ENCODE data around the gene PCNX1. TPM values are rescaled to one million over a fixed set of nuclear protein-coding genes. Genes with fewer than 3 reads are reported as not detected.
"Not testable (repeated sequence)": the region's sequence is repeated elsewhere in the genome, so short reads cannot be mapped to it uniquely, and the experiment has no call there.

The PCNX1 gene
- total RNA-seq, 4 donors from 2014 or later = 9.1 to 41.8 (median 18.9) TPM

DNA sequence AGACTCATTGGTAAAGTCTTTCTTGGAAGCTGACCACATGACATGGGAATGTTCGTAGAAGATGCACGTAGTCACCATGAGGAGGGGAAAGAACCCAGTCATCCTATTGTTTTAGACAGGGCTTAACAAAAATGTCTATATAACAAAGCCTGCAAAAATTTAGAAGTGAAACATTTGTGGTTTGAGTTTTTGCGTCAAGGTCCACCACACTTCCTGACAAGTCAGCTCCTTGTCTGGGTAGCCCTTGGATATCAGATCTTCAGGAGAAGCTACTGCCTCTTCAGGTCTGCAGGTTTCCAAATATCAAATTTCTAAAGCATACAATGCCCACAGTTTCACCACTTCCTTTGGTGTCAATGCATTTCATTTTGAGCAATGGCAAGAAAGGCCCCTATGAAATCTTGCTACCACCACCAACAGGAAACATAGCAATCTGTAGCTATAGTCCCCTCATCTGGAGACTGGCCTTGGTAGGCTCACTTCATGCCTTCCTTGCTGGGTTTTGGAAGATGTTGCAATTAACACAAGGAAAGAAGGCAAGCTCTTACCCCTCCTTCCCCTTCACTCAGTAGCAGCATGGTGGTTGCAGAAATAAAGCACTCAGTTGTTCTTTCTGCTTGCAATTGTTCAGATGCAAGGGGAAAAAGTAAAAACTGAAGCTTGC lies 235.2 kb downstream of the PCNX1 start:
- Histone ChIP-seq H3K4me1 (peaks cover 0 to 16% (median 4%) of the 10 kb centered on the region in 3 donors), H3K9me3 (no peaks in the 10 kb centered on the region), H3K36me3 (no peaks in the 10 kb centered on the region), H3K4me3 (no peak overlapping the region), H3K27me3 (no peaks in the 10 kb centered on the region), H3K27ac (peak overlapping the region in 1 of 4 donors; percentile 52)
- 60 to 82% methylated on average over 2 to 3 of the region's 3 CpGs for WGBS, 2 donors
- TF ChIP-seq, protein P1, sequence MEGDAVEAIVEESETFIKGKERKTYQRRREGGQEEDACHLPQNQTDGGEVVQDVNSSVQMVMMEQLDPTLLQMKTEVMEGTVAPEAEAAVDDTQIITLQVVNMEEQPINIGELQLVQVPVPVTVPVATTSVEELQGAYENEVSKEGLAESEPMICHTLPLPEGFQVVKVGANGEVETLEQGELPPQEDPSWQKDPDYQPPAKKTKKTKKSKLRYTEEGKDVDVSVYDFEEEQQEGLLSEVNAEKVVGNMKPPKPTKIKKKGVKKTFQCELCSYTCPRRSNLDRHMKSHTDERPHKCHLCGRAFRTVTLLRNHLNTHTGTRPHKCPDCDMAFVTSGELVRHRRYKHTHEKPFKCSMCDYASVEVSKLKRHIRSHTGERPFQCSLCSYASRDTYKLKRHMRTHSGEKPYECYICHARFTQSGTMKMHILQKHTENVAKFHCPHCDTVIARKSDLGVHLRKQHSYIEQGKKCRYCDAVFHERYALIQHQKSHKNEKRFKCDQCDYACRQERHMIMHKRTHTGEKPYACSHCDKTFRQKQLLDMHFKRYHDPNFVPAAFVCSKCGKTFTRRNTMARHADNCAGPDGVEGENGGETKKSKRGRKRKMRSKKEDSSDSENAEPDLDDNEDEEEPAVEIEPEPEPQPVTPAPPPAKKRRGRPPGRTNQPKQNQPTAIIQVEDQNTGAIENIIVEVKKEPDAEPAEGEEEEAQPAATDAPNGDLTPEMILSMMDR (IDR thresholded peaks at IDR 0.05) = no peak
- no peak for TF ChIP-seq POLR2A (IDR thresholded peaks at IDR 0.05)
- intact Hi-C loops (cut with DNase I) = no loop called here
- no peak for DNase-seq

DNA sequence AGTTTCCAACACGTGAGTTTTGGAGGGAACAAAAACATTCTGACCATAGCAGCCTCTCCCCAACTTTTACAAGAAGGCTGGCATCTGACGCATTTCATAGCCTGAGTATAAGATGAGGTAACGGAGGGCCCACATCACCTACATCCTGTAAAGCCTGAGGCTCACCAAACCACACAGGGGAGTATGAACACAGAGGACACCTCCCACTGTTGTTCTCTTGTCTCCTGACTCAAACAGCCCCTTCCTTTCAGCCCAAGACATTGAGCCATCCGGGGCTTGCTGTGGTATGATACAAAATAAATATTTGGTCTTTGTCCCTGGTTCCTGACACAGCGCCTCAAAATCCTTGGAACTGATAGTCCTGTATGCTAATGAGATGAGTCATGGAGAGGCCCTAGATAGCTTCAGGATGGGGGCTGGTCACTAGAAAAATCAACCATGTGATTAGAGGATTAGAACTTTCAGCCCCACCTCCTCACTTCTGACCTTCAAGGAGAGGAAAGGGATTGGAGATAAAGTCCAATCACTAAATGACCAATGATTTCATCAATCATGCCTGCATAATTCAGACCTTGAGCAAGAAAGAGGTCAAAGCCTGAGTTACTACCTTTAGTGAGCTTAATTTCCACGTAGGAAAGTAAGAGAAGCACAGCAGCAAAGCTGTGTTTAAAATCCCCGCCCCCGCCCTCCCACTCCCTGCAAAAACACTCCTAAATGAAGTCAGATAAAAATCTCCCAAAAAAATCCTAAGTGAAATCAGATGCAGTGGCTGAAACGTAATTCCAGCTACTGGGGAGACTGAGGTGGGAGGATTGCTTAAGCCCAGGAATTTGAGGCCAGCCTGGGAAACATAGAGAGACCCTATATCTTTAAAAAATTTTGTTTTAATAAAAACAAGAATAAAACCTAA lies 236.4 kb downstream of the PCNX1 start:
- Histone ChIP-seq H3K4me3 (no peak overlapping the region), H3K36me3 (no peaks in the 10 kb centered on the region), H3K9me3 (no peaks in the 10 kb centered on the region), H3K27ac (peak overlapping the region in 2 of 4 donors; percentile 6 to 52), H3K27me3 (no peaks in the 10 kb centered on the region), H3K4me1 (peaks cover 0 to 16% (median 4%) of the 10 kb centered on the region in 3 donors)
- WGBS, 2 donors = 53 to 63% methylated on average over 9 of the region's 9 CpGs
- TF ChIP-seq, protein P1 (IDR thresholded peaks at IDR 0.05) = no peak
- TF ChIP-seq POLR2A (IDR thresholded peaks at IDR 0.05) = no peak
- intact Hi-C loops (cut with DNase I) = no loop called here
- DNase-seq = no peak

DNA sequence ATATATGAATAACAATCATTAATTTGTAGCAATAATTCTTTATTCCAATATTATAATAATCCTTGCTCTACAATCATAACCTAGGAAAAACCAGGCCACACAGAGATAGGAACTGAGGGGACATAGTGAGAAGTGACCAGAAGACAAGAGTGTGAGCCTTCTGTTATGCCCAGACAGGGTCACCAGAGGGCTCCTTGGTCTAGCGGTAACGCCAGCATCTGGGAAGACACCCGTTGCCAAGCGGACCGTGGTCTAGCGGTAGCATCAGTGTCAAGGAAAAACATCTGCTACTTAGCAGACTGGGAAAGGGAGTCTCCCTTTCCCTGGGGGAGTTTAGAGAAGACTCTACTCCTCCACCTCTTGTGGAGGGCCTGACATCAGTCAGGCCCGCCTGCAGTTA lies 240.1 kb downstream of the PCNX1 start:
- peaks cover 0 to 23% (median 14%) of the 10 kb centered on the region in 3 donors for H3K9me3 ChIP-seq
- H3K4me1 ChIP-seq; H3K27ac ChIP-seq; H3K36me3 ChIP-seq; DNase-seq; H3K4me3 ChIP-seq; intact Hi-C loops (cut with DNase I); H3K27me3 ChIP-seq: not testable (repeated sequence)
- 90 to 96% methylated on average over 6 to 7 of the region's 7 CpGs for WGBS, 2 donors

DNA sequence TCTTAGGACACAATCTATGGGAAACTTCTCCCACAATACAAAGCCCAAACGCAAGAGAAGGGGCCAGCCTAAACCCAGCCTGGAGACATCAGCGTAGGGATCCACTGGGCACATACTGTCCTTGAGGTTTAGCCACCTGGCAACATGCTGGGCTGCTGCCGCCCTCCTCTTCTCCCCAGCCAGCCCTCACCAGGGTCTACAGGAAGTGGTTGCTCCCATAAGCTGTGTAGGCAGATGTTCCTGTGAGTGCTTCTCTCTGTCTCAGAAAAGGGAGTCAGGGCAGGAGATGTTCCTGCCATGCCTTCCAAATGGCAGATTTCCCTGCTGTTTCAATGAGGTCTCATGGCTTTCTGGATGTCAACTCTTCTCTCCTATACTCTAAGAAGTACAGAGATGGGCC lies 241.4 kb downstream of the PCNX1 start:
- no peak overlapping the region for H3K27ac ChIP-seq
- H3K4me1 ChIP-seq = peaks cover 0 to 3% (median 0%) of the 10 kb centered on the region in 3 donors
- no peaks in the 10 kb centered on the region for H3K36me3 ChIP-seq
- intact Hi-C loops (cut with DNase I) = no loop called here
- H3K27me3 ChIP-seq = no peaks in the 10 kb centered on the region
- H3K4me3 ChIP-seq = no peak overlapping the region
- no peak for DNase-seq
- TF ChIP-seq, protein P1 (IDR thresholded peaks at IDR 0.05) = no peak
- no peak for TF ChIP-seq POLR2A (IDR thresholded peaks at IDR 0.05)
- H3K9me3 ChIP-seq = peaks cover 0 to 23% (median 14%) of the 10 kb centered on the region in 3 donors
- WGBS, 2 donors = 92% methylated on average over 2 of the region's 3 CpGs; no CpG with 5 or more reads in 1 of the 2 donors

DNA sequence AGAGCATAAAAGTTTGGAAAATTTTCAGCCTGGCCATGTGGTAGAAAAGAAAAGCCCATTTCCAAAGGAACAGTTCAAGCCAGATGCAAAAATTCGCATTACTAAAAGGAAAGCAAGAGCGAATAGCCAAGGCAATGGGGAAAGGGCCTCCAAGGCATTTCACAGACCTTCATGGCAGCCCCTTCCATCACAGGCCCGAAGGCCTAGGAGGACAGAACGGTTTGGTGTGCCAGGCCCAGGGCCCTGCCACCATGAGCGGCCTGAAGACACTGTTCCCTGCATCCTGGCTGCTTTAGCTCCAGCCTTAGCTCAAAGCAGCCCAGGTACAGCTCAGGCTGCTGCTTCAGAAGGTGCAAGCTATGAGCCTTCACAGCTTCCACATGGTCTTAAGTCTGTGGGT lies 243.5 kb downstream of the PCNX1 start:
- WGBS, 2 donors = 24 to 56% methylated on average over 4 to 5 of the region's 5 CpGs
- DNase-seq = no peak
- H3K27me3 ChIP-seq = no peaks in the 10 kb centered on the region
- intact Hi-C loops (cut with DNase I) = no loop called here
- no peak overlapping the region for H3K4me3 ChIP-seq
- no peaks in the 10 kb centered on the region for H3K36me3 ChIP-seq
- no peak overlapping the region for H3K27ac ChIP-seq
- no peaks in the 10 kb centered on the region for H3K4me1 ChIP-seq
- peaks cover 0 to 23% (median 14%) of the 10 kb centered on the region in 3 donors for H3K9me3 ChIP-seq
- no peak for TF ChIP-seq POLR2A (IDR thresholded peaks at IDR 0.05)
- TF ChIP-seq, protein P1 (IDR thresholded peaks at IDR 0.05) = no peak

Measured in esophagus squamous epithelium (tissue), 5 donors.